Hepatocyte (in vitro differentiated cells): ENCODE results near the gene EME1. TPM values are rescaled to one million over a fixed set of nuclear protein-coding genes. Genes with fewer than 3 reads are reported as not detected.

Experiments used
- DNase-seq: peaks from one replicate; pipeline ENCODE4 v3.0.0-alpha.2; 2016; ENCODE audit warnings: low spot score
- H2AFZ ChIP-seq: fragments of 200-600 bp; sonication (generic); 2 replicates; pipeline ENCODE4 v1.6.0; 2016; ENCODE audit warnings: antibody characterized with exemption, mild to moderate bottlenecking
- H3K27ac ChIP-seq: fragments of 200-600 bp; sonication (generic); 2 replicates; pipeline ENCODE4 v1.5.1; 2016; ENCODE audit warnings: mild to moderate bottlenecking
- H3K27me3 ChIP-seq: fragments of 200-600 bp; sonication (generic); 2 replicates; pipeline ENCODE4 v1.6.1; 2016
- H3K36me3 ChIP-seq: fragments of 200-600 bp; sonication (generic); replicated peaks from 2 replicates; pipeline ENCODE4 v1.5.1; 2016; ENCODE audit warnings: low read depth; ENCODE audit not compliant: insufficient read depth
- H3K4me1 ChIP-seq: fragments of 200-600 bp; sonication (generic); 2 replicates; pipeline ENCODE4 v1.5.1; 2016; ENCODE audit warnings: mild to moderate bottlenecking, moderate library complexity; ENCODE audit not compliant: insufficient read depth
- H3K4me2 ChIP-seq: fragments of 200-600 bp; sonication (generic); 2 replicates; pipeline ENCODE4 v1.6.0; 2016
- H3K4me3 ChIP-seq: fragments of 200-600 bp; sonication (generic); 2 replicates; pipeline ENCODE4 v1.5.1; 2016; ENCODE audit warnings: mild to moderate bottlenecking
- H3K79me2 ChIP-seq: fragments of 200-600 bp; sonication (generic); 2 replicates; pipeline ENCODE4 v1.6.0; 2017; ENCODE audit warnings: mild to moderate bottlenecking
- H3K9me2 ChIP-seq: fragments of 200-600 bp; sonication (generic); replicated peaks from 2 replicates; pipeline ENCODE4 v1.6.0; 2017; ENCODE audit warnings: mild to moderate bottlenecking; ENCODE audit not compliant: insufficient read depth
- H3K9me3 ChIP-seq: fragments of 200-600 bp; sonication (generic); 2 replicates; pipeline ENCODE4 v1.5.1; 2016; ENCODE audit warnings: low read depth, mild to moderate bottlenecking
- H4K20me1 ChIP-seq: fragments of 200-600 bp; sonication (generic); 2 replicates; pipeline ENCODE4 v1.6.0; 2016; ENCODE audit warnings: mild to moderate bottlenecking; ENCODE audit not compliant: insufficient read depth, poor library complexity, severe bottlenecking
- CTCF ChIP-seq: fragments of 200-600 bp; sonication (generic); IDR thresholded peaks from 2 replicates; pipeline ENCODE4 v1.5.1; 2016; ENCODE audit warnings: antibody characterized with exemption, mild to moderate bottlenecking; ENCODE audit not compliant: poor library complexity
- EZH2 ChIP-seq: fragments of 200-600 bp; sonication (generic); IDR thresholded peaks from 2 replicates; pipeline ENCODE4 v1.6.1; 2016; ENCODE audit warnings: antibody characterized with exemption, mild to moderate bottlenecking, borderline replicate concordance
- EZH2phosphoT487 ChIP-seq: fragments of 200-600 bp; sonication (generic); IDR thresholded peaks from one replicate; pipeline ENCODE4 v1.6.1; 2018; ENCODE audit warnings: antibody characterized with exemption, mild to moderate bottlenecking, low read depth, moderate library complexity; ENCODE audit not compliant: unreplicated experiment, severe bottlenecking
- WGBS: methylation state at CpG from one replicate; pipeline ENCODE4 v1.1.6; 2016; ENCODE audit warnings: low lambda C conversion rate; ENCODE audit errors: missing lambda C conversion rate; 5-methylcytosine and 5-hydroxymethylcytosine counted together
- polyA plus RNA-seq: library from polyadenylated mRNA; unstranded; fragments of >200 nt; fragmentation: Nextera tagmentation; extraction: Ambion mirVana; gene quantifications from 2 replicates; pipeline ENCODE4 v1.2.1, GENCODE V29; 2016
- total RNA-seq: library from RNA; depleted of rRNA; stranded (reverse); fragments of >200 nt; gene quantifications from 2 replicates; pipeline ENCODE4 v1.2.3, GENCODE V29; 2014

The EME1 gene, protein sequence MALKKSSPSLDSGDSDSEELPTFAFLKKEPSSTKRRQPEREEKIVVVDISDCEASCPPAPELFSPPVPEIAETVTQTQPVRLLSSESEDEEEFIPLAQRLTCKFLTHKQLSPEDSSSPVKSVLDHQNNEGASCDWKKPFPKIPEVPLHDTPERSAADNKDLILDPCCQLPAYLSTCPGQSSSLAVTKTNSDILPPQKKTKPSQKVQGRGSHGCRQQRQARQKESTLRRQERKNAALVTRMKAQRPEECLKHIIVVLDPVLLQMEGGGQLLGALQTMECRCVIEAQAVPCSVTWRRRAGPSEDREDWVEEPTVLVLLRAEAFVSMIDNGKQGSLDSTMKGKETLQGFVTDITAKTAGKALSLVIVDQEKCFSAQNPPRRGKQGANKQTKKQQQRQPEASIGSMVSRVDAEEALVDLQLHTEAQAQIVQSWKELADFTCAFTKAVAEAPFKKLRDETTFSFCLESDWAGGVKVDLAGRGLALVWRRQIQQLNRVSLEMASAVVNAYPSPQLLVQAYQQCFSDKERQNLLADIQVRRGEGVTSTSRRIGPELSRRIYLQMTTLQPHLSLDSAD
- 1.9 and 2.1 TPM in 2 replicates for total RNA-seq
- polyA plus RNA-seq = 5.1 and 7.2 TPM in 2 replicates

DNA sequence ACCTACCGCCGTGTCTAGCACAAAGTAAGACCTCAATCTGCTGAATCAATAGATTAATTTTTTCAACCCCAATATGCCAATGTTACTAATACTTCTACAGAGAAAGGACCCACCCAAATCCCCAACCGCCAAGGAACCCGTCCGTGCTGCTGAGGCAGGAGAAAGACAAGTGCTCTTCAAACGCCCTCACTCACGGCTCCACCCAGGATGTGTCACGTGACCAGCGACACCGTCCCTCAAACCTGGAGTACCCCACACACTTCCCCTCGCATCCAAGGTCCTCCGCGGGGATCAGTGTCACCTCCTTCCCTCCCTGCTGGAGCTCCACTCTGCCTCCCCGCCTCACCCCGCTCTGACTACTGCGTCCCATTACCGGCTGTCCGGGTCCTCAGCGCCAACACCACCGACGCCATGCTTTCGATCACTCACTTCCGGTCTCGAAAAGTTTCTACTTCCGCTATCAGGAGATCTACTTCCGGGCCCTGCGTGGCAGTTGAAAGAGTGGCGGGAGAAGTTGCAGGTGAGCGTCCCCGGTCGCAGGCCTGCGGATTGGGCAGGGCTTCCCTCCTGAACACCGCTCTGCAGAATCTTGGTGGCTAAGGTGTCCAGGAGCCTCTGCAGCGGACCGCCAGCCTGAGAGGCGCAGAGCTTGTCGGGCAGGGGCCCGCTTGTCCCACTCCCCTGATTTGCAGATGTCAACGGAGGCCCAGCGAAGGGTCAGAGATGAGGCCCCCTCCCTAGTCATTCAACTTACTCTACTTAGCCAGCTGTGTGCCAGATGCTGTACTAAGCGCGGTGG is at the start of gene EME1, which contains the start of gene MRPL27:
Gene EME1, plus strand, starts transcription at position 472 of the 799 bp plus-strand sequence. CDS start 1,980 bp downstream, outside the sequence.
Gene MRPL27, minus strand, starts transcription at position 427 of the 799 bp plus-strand sequence. Its CDS starts 14 bp downstream, at position 413.
- no peak for TF ChIP-seq CTCF
- TF ChIP-seq EZH2phosphoT487 = no peak
- TF ChIP-seq EZH2 = no peak
- Histone ChIP-seq H3K4me2 (peak within 1 kb of the TSS; percentile 86), H3K36me3 (no peaks in the 10 kb centered on the region), H3K27ac (peak within 1 kb of the TSS; percentile 97), H3K4me3 (peak within 1 kb of the TSS; percentile 85), H3K27me3 (no peaks in the 10 kb centered on the region), H3K9me2 (no peaks in the 10 kb centered on the region), H2AFZ (peak within 1 kb of the TSS; percentile 65), H3K9me3 (no peaks in the 10 kb centered on the region), H3K79me2 (peaks cover 31% of the 10 kb centered on the region), H3K4me1 (peaks cover 4% of the 10 kb centered on the region), H4K20me1 (no peaks in the 10 kb centered on the region)
- 2% methylated on average over 42 of the region's 42 CpGs for WGBS
- DNase-seq = peak; percentile 91

GRCh38 chr17:50325906-50326305 is 47.1 kb upstream of the EME1 start:
- Histone ChIP-seq H4K20me1 (no peaks in the 10 kb centered on the region), H3K9me3 (no peaks in the 10 kb centered on the region), H3K4me1 (no peaks in the 10 kb centered on the region), H3K36me3 (no peaks in the 10 kb centered on the region), H2AFZ (no peak overlapping the region), H3K79me2 (no peaks in the 10 kb centered on the region), H3K9me2 (no peaks in the 10 kb centered on the region), H3K27ac (no peak overlapping the region), H3K27me3 (no peaks in the 10 kb centered on the region), H3K4me3 (no peak overlapping the region), H3K4me2 (no peak overlapping the region)
- TF ChIP-seq EZH2phosphoT487 = no peak
- no peak for TF ChIP-seq CTCF
- no peak for TF ChIP-seq EZH2
- 56% methylated on average over 4 of the region's 4 CpGs for WGBS
- no peak for DNase-seq

DNA sequence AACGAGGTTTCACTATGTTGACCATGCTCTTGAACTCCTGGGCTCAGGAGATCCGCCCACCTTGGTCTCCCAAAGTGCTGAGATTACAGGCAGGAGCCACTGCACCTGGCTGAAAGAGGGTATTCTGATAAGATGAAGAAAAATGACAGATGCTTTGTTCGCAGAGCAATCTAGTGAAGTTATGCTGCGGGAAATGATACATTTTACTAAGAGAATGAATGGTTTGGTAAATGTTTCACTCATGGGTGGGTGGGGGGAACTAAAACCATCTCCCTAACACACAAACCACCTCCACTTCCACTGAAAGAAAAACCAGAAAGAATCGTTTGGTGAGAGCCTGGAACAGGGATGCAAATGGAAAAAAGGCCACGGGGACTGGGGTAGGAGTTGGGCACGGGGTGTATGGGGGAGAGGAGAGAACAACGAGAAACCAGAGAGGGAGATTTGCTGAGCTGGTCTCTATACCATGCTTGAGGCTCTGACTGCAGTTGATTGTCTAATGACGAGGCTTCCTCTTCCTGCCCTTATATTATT is 46.1 kb upstream of the EME1 start:
- TF ChIP-seq EZH2 (no peak), EZH2phosphoT487 (no peak), CTCF (no peak)

More for the DNA sequence above, 46.1 kb upstream of the EME1 start:
- Histone ChIP-seq H3K4me2 (no peak overlapping the region), H3K36me3 (no peaks in the 10 kb centered on the region), H3K9me2 (no peaks in the 10 kb centered on the region), H3K4me3 (no peak overlapping the region), H3K27ac (no peak overlapping the region), H3K79me2 (no peaks in the 10 kb centered on the region), H4K20me1 (no peaks in the 10 kb centered on the region), H2AFZ (no peak overlapping the region), H3K27me3 (no peaks in the 10 kb centered on the region), H3K4me1 (no peaks in the 10 kb centered on the region), H3K9me3 (no peaks in the 10 kb centered on the region)
- DNase-seq = no peak
- 69% methylated on average over 9 of the region's 9 CpGs for WGBS
